ENCODE results near the gene GJB6. TPM values are rescaled to one million over a fixed set of nuclear protein-coding genes. Genes with fewer than 3 reads are reported as not detected.

The GJB6 gene
- total and polyA plus RNA-seq, 2 experiments from 2014 or later = not detected

GRCh38 chr13:20272588-20273171 is 40.6 kb upstream of the GJB6 start (continued):
- TF ChIP-seq, protein P1, sequence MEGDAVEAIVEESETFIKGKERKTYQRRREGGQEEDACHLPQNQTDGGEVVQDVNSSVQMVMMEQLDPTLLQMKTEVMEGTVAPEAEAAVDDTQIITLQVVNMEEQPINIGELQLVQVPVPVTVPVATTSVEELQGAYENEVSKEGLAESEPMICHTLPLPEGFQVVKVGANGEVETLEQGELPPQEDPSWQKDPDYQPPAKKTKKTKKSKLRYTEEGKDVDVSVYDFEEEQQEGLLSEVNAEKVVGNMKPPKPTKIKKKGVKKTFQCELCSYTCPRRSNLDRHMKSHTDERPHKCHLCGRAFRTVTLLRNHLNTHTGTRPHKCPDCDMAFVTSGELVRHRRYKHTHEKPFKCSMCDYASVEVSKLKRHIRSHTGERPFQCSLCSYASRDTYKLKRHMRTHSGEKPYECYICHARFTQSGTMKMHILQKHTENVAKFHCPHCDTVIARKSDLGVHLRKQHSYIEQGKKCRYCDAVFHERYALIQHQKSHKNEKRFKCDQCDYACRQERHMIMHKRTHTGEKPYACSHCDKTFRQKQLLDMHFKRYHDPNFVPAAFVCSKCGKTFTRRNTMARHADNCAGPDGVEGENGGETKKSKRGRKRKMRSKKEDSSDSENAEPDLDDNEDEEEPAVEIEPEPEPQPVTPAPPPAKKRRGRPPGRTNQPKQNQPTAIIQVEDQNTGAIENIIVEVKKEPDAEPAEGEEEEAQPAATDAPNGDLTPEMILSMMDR (conservative IDR thresholded peaks at IDR 0.05; ENCODE audit: low read depth in 2 of 2) = no peak
- TF ChIP-seq, protein P2, sequence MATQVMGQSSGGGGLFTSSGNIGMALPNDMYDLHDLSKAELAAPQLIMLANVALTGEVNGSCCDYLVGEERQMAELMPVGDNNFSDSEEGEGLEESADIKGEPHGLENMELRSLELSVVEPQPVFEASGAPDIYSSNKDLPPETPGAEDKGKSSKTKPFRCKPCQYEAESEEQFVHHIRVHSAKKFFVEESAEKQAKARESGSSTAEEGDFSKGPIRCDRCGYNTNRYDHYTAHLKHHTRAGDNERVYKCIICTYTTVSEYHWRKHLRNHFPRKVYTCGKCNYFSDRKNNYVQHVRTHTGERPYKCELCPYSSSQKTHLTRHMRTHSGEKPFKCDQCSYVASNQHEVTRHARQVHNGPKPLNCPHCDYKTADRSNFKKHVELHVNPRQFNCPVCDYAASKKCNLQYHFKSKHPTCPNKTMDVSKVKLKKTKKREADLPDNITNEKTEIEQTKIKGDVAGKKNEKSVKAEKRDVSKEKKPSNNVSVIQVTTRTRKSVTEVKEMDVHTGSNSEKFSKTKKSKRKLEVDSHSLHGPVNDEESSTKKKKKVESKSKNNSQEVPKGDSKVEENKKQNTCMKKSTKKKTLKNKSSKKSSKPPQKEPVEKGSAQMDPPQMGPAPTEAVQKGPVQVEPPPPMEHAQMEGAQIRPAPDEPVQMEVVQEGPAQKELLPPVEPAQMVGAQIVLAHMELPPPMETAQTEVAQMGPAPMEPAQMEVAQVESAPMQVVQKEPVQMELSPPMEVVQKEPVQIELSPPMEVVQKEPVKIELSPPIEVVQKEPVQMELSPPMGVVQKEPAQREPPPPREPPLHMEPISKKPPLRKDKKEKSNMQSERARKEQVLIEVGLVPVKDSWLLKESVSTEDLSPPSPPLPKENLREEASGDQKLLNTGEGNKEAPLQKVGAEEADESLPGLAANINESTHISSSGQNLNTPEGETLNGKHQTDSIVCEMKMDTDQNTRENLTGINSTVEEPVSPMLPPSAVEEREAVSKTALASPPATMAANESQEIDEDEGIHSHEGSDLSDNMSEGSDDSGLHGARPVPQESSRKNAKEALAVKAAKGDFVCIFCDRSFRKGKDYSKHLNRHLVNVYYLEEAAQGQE (IDR thresholded peaks at IDR 0.05; ENCODE audit: unreplicated experiment) = no peak
- no peak for TF ChIP-seq EZH2 (IDR thresholded peaks at IDR 0.05; ENCODE audit: low read depth, unreplicated experiment)

DNA sequence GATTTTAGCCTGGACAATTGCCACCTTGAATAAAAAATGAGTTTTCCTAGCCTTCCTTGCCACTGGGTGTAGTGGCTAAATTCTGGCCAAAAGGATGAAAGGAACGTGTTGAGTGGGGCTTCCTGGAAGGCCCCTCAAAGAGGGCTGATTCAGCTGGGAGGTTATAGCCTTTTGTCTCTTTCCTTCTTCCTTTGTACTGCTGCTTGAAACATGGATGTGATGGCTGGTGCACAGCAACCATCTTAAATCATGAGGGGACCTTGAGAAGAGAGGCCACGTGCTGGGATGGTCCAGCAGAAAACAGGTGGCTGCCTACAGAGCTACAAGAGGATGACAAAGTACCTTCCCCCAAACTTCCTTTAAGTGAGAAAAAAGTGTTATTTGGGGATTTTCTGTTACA is 40.0 kb upstream of the GJB6 start:
- Histone ChIP-seq H3K4me3 (no peak overlapping the region), H3K9me2 (ENCODE audit: insufficient read depth) (no peaks in the 10 kb centered on the region), H3F3A (replicated peaks; ENCODE audit: low read depth) (no peaks in the 10 kb centered on the region), H3K27me3 (ENCODE audit: insufficient read depth) (no peaks in the 10 kb centered on the region), H3K4me1 (ENCODE audit: insufficient read depth) (no peaks in the 10 kb centered on the region), H3K27ac (ENCODE audit: low read depth) (no peak overlapping the region), H3K36me3 (ENCODE audit: insufficient read depth) (no peaks in the 10 kb centered on the region), H3K79me2 (replicated peaks; ENCODE audit: insufficient read depth) (no peaks in the 10 kb centered on the region), H3K4me2 (no peak overlapping the region), H2AFZ (0 out of 2 replicates have a peak overlapping the region, but pooled peaks have one; percentile 63), H4K20me1 (replicated peaks; ENCODE audit: insufficient read depth) (no peaks in the 10 kb centered on the region; the same call in 1 of the 2 replicates)
- Mint-ChIP-seq H3K27me3 (ENCODE audit: insufficient read depth, low read depth, poor library complexity) (no peaks in the 10 kb centered on the region), H3K9me3 (no peaks in the 10 kb centered on the region), H3K36me3 (ENCODE audit: low read depth) (no peaks in the 10 kb centered on the region), H3K27ac (no peak overlapping the region), H3K4me3 (no peak overlapping the region), H3K4me1 (no peaks in the 10 kb centered on the region)
- no peak for DNase-seq (ENCODE audit: low spot score)
- no peak for ATAC-seq
- TF ChIP-seq POLR2AphosphoS5 (IDR thresholded peaks at IDR 0.05; ENCODE audit: low read depth) (no peak), CREB1 (CRISPR knock-in tag; IDR thresholded peaks at IDR 0.05; ENCODE audit: low read depth) (no peak), ZNF462 (CRISPR knock-in tag; IDR thresholded peaks at IDR 0.05) (no peak), STAT1 (IDR thresholded peaks at IDR 0.05; ENCODE audit: unreplicated experiment) (no peak), ZNF331 (CRISPR knock-in tag; IDR thresholded peaks at IDR 0.05; ENCODE audit: low read depth) (no peak), EZH2 (IDR thresholded peaks at IDR 0.05; ENCODE audit: low read depth, unreplicated experiment) (no peak), JUNB (IDR thresholded peaks at IDR 0.05; ENCODE audit: unreplicated experiment) (no peak), NANOG (IDR thresholded peaks at IDR 0.05; ENCODE audit: borderline replicate concordance) (no peak)
- TF ChIP-seq, protein P1 (conservative IDR thresholded peaks at IDR 0.05; ENCODE audit: low read depth in 2 of 2) = no peak
